Omental fat pad (tissue), 4 donors: Measurements from ENCODE around the gene ENO3. TPM values are rescaled to one million over a fixed set of nuclear protein-coding genes. Genes with fewer than 3 reads are reported as not detected.

ENCODE experiments used
- ATAC-seq: fragments of 150-250 bp; one replicate; pipeline ENCODE4 v1.9.1; 2016; ENCODE audit warnings: mild to moderate bottlenecking, moderate library complexity; ENCODE audit not compliant: low FRiP score
- DNase-seq: peaks from one replicate; pipeline ENCODE4 v3.0.0-alpha.2; 2019; ENCODE audit warnings: low spot score
- total RNA-seq, 4 donors: library from RNA; depleted of rRNA; stranded (reverse); fragments of >200 nt; gene quantifications; one replicate each; pipeline ENCODE4 v1.1.0, GENCODE V29; 2016
- TF ChIP-seq, protein P1 (sequence below), 3 donors: fragments of 450-650 bp; IDR thresholded peaks; one replicate each; pipeline ENCODE4 v1.5.1; 2016 to 2017; ENCODE audit warnings: antibody characterized with exemption in 3 of 3, mild to moderate bottlenecking in 3 of 3, moderate library complexity in 2 of 3

Gene ENO3
- total RNA-seq, 4 donors from 2014 or later = 2.8 to 5.3 (median 3.3) TPM

DNA sequence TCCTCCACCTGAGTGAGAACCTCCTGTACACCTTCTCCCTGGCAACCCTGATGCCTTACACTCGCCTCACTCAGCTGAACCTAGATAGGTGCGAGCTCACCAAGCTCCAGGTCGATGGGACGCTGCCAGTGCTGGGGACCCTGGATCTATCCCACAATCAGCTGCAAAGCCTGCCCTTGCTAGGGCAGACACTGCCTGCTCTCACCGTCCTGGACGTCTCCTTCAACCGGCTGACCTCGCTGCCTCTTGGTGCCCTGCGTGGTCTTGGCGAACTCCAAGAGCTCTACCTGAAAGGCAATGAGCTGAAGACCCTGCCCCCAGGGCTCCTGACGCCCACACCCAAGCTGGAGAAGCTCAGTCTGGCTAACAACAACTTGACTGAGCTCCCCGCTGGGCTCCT is 18.2 kb upstream of the ENO3 start:
- DNase-seq (no peak), ATAC-seq (no peak)
- TF ChIP-seq, protein P1, sequence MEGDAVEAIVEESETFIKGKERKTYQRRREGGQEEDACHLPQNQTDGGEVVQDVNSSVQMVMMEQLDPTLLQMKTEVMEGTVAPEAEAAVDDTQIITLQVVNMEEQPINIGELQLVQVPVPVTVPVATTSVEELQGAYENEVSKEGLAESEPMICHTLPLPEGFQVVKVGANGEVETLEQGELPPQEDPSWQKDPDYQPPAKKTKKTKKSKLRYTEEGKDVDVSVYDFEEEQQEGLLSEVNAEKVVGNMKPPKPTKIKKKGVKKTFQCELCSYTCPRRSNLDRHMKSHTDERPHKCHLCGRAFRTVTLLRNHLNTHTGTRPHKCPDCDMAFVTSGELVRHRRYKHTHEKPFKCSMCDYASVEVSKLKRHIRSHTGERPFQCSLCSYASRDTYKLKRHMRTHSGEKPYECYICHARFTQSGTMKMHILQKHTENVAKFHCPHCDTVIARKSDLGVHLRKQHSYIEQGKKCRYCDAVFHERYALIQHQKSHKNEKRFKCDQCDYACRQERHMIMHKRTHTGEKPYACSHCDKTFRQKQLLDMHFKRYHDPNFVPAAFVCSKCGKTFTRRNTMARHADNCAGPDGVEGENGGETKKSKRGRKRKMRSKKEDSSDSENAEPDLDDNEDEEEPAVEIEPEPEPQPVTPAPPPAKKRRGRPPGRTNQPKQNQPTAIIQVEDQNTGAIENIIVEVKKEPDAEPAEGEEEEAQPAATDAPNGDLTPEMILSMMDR (IDR thresholded peaks at IDR 0.05) = no peak

DNA sequence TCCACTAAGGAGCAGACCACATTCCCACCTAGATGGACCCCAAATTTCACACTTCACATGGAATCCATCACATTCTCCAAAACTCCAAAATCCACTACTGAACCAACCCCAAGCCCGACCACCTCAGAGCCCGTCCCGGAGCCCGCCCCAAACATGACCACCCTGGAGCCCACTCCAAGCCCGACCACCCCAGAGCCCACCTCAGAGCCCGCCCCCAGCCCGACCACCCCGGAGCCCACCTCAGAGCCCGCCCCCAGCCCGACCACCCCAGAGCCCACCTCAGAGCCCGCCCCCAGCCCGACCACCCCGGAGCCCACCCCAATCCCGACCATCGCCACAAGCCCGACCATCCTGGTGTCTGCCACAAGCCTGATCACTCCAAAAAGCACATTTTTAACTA is 17.3 kb upstream of the ENO3 start:
- ATAC-seq (no peak), DNase-seq (no peak)
- TF ChIP-seq, protein P1 (IDR thresholded peaks at IDR 0.05) = no peak

DNA sequence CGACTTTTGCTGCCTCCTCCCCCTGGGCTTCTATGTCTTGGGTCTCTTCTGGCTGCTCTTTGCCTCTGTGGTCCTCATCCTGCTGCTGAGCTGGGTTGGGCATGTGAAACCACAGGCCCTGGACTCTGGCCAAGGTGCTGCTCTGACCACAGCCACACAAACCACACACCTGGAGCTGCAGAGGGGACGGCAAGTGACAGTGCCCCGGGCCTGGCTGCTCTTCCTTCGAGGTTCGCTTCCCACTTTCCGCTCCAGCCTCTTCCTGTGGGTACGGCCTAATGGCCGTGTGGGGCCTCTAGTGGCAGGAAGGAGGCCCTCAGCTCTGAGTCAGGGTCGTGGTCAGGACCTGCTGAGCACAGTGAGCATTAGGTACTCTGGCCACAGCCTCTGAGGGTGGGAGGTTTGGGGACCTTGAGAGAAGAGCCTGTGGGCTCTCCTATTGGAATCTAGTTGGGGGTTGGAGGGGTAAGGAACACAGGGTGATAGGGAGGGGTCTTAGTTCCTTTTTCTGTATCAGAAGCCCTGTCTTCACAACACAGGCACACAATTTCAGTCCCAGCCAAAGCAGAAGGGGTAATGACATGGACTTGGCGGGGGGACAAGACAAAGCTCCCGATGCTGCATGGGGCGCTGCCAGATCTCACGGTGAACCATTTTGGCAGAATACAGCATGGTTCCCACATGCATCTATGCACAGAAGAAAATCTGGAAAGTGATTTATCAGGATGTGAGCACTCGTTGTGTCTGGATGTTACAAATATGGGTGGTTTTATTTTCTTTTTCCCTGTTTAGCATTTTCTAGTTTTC is 16.5 kb upstream of the ENO3 start:
- TF ChIP-seq, protein P1 (IDR thresholded peaks at IDR 0.05) = no peak
- DNase-seq = no peak
- no peak for ATAC-seq

DNA sequence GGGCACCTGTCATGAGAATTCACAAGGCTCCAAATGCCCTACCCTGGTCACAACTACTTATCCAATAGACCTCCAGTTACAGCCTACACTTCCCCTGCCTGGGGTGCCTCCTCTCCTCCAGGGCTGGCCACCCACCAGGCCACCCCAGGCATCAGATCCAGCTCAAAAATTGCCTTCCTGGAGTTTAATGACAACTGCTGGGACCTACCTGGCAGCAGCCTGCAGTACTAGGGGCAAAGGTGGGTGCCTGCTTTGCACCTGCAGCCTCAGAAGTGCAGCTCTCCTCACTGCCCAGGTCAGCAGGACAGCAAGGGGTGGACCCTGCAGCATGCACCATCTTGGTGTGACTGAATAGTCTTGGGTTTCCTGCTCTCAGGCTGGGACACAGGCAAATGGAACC is 15.3 kb upstream of the ENO3 start:
- no peak for ATAC-seq
- no peak for DNase-seq
- TF ChIP-seq, protein P1 (IDR thresholded peaks at IDR 0.05) = no peak

DNA sequence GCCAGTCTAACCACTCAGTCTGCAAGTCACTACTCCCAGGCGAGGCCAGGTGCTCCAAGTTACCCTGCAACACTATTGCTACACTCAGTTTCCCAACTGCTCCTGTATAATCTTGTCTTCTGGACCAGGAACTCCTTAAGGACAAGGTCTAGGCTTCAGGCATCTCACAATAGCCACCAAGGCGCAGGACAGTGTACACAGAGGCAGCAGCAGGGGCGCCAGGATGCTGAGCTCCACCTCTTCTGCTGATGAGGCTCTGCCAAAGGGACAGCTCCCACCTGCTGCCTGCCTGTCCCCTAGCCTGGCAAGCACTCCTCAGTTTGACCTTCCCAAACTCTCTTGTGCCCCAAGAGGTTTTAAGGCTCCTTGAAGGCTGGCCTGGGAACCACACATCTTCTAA is 14.5 kb upstream of the ENO3 start:
- DNase-seq (no peak), ATAC-seq (no peak)
- TF ChIP-seq, protein P1 (IDR thresholded peaks at IDR 0.05) = no peak

DNA sequence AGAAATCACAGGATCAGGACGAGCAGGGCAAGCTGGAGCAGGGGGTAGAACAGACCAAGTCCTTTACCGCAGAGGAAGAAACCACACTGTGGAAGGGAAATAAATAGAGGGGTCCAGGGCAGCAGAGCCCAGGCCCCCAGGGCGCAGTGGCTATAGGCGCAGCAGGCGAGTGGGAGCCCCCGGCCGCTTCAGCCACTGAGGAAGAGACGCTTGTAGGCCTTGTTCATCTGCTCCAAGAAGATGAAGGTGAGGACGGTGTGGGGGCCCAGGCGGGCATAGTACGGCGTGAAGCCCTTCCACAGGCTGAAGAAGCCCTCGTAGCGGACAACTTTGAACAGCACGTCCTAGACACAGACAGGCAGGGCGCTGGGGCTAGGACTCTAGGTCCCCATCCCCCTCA is 13.4 kb upstream of the ENO3 start:
- TF ChIP-seq, protein P1 (IDR thresholded peaks at IDR 0.05) = no peak
- no peak for DNase-seq
- no peak for ATAC-seq

DNA sequence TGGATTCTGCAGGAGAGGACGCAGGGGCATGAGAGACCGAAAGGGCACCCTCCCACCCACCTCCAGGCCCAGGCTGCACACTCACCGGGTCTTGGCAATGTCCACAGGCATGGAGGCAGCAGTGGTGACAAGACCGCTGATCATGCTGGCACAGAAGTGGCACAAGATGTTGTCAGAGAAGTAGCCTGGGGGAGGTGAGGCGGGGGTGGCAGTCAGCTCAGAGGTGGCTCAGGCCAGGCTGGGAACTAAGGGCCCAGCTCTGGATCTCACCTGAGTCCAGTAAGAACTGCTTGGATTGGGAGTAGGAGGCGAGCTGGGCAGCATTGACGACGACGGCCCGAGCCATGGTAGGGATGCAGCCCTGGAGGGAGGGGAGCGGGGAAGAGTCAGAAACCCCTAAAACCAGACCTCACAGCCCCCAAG is 12.8 kb upstream of the ENO3 start:
- TF ChIP-seq, protein P1 (IDR thresholded peaks at IDR 0.05) = no peak
- no peak for DNase-seq

More for the DNA sequence above, 12.8 kb upstream of the ENO3 start:
- ATAC-seq = no peak
